ENCODE results near the gene DGKG.
A peak's percentile ranks its signal among the peaks of the same experiment; 100 is the strongest.

The DGKG gene

GRCh38 chr3:186236357-186237020 lies 125.5 kb downstream of the DGKG start:
- no peak for DNase-seq

GRCh38 chr3:186235554-186235953 lies 126.5 kb downstream of the DGKG start:
- no peak for DNase-seq

GRCh38 chr3:186234152-186234551 lies 127.9 kb downstream of the DGKG start:
- no peak for DNase-seq

- DNase-seq = no peak
Observed at GRCh38 chr3:186226482-186226881, 135.6 kb downstream of the DGKG start.

- no peak for DNase-seq
Observed at GRCh38 chr3:186225603-186226002, 136.4 kb downstream of the DGKG start.

GRCh38 chr3:186224041-186224610 lies 137.9 kb downstream of the DGKG start:
- no peak for DNase-seq

- DNase-seq = no peak
Observed at GRCh38 chr3:186223476-186223875, 138.6 kb downstream of the DGKG start.

GRCh38 chr3:186221760-186222378 lies 140.2 kb downstream of the DGKG start:
- DNase-seq = no peak

- DNase-seq = no peak
Observed at GRCh38 chr3:186220911-186221645, 141.0 kb downstream of the DGKG start.

- DNase-seq = no peak
Observed at GRCh38 chr3:186220365-186220764, 141.7 kb downstream of the DGKG start.

- DNase-seq = no peak
Observed at GRCh38 chr3:186219211-186219638, 142.8 kb downstream of the DGKG start.

- DNase-seq = no peak
Observed at GRCh38 chr3:186218421-186218820, 143.6 kb downstream of the DGKG start.

GRCh38 chr3:186217820-186218164 lies 144.2 kb downstream of the DGKG start:
- no peak for DNase-seq

- DNase-seq = no peak
Observed at GRCh38 chr3:186216900-186217819, 144.9 kb downstream of the DGKG start.

- DNase-seq = no peak
Observed at GRCh38 chr3:186214670-186215069, 147.4 kb downstream of the DGKG start.

GRCh38 chr3:186213946-186214345 lies 148.1 kb downstream of the DGKG start:
- DNase-seq = no peak

GRCh38 chr3:186212611-186213010 lies 149.4 kb downstream of the DGKG start:
- DNase-seq = no peak

GRCh38 chr3:186210852-186211500 lies 151.1 kb downstream of the DGKG start:
- no peak for DNase-seq

GRCh38 chr3:186209810-186210752 lies 152.0 kb downstream of the DGKG start:
- no peak for DNase-seq

- peak; percentile 56 to 62 for DNase-seq
Observed at GRCh38 chr3:186208296-186208989, 153.6 kb downstream of the DGKG start.

Measured in AML-193 (cell line).